Measurements from ENCODE around the gene SDF2.
A peak's percentile ranks its signal among the peaks of the same experiment; 100 is the strongest.

The SDF2 gene

GRCh38 chr17:28661635-28662526 is at the start of gene SDF2, which contains the start of gene SUPT6H:
TSS of gene SDF2 (minus strand) at chr17:28661906. CDS start at chr17:28661876, 30 bp downstream.
TSS of gene SUPT6H (plus strand) at chr17:28662205. CDS start at chr17:28673402, 11,197 bp downstream.
- DNase-seq: peak; percentile 83 to 90 (median 89)

- DNase-seq: peak; percentile 57 to 89 (median 78)
These were observed 49.4 kb upstream of the SDF2 start for GRCh38 chr17:28710861-28711722.

- DNase-seq: no peak
These were observed 45.6 kb upstream of the SDF2 start for GRCh38 chr17:28707339-28707720.

GRCh38 chr17:28706471-28707338 is 45.0 kb upstream of the SDF2 start:
- DNase-seq: no peak

- no peak for DNase-seq
These were observed 44.1 kb upstream of the SDF2 start for GRCh38 chr17:28705728-28706334.

- DNase-seq: no peak
These were observed 43.5 kb upstream of the SDF2 start for GRCh38 chr17:28705074-28705659.

GRCh38 chr17:28704219-28704858 is 42.6 kb upstream of the SDF2 start:
- no peak for DNase-seq

GRCh38 chr17:28703552-28704218 is 42.0 kb upstream of the SDF2 start:
- DNase-seq: no peak

GRCh38 chr17:28702752-28703150 is 41.0 kb upstream of the SDF2 start:
- no peak for DNase-seq

GRCh38 chr17:28702026-28702751 is 40.5 kb upstream of the SDF2 start:
- no peak for DNase-seq

GRCh38 chr17:28700830-28701492 is 39.3 kb upstream of the SDF2 start:
- no peak for DNase-seq

- DNase-seq: no peak
These were observed 38.6 kb upstream of the SDF2 start for GRCh38 chr17:28700278-28700677.

- no peak for DNase-seq
These were observed 36.7 kb upstream of the SDF2 start for GRCh38 chr17:28698253-28698941.

- no peak for DNase-seq
These were observed 32.2 kb upstream of the SDF2 start for GRCh38 chr17:28693869-28694268.

- no peak for DNase-seq
These were observed 27.3 kb upstream of the SDF2 start for GRCh38 chr17:28689011-28689410.

- DNase-seq: no peak
These were observed 26.8 kb upstream of the SDF2 start for GRCh38 chr17:28688481-28688880.

- DNase-seq: no peak
These were observed 24.6 kb upstream of the SDF2 start for GRCh38 chr17:28686296-28686695.

- DNase-seq: no peak
These were observed 23.7 kb upstream of the SDF2 start for GRCh38 chr17:28685366-28685765.

GRCh38 chr17:28684963-28685362 is 23.3 kb upstream of the SDF2 start:
- no peak for DNase-seq
